MM.1S (cell line): ENCODE results near the gene PIAS3.
A peak's percentile ranks its signal among the peaks of the same experiment; 100 is the strongest.

Experiments used
- DNase-seq: peaks from one replicate; pipeline ENCODE4 v3.0.0-alpha.2; 2015
- H2AFZ ChIP-seq: fragments of 300-600 bp; sonication (generic); 2 replicates; pipeline ENCODE4 v1.6.0; 2016; ENCODE audit warnings: antibody characterized with exemption, low read length
- H3F3A ChIP-seq: fragments of 300-600 bp; sonication (generic); 2 replicates; pipeline ENCODE4 v1.6.1; 2016; ENCODE audit warnings: mild to moderate bottlenecking, antibody characterized with exemption, low read length, moderate library complexity, mixed read lengths; ENCODE audit not compliant: insufficient read depth
- H3K27ac ChIP-seq: fragments of 300-600 bp; sonication (generic); 2 replicates; pipeline ENCODE4 v1.5.1; 2016; ENCODE audit warnings: mild to moderate bottlenecking, low read length
- H3K27me3 ChIP-seq: fragments of 300-600 bp; sonication (generic); replicated peaks from 2 replicates; pipeline ENCODE4 v1.6.0; 2016; ENCODE audit warnings: low read length; ENCODE audit not compliant: insufficient read depth
- H3K36me3 ChIP-seq: fragments of 300-600 bp; sonication (generic); replicated peaks from 2 replicates; pipeline ENCODE4 v1.6.1; 2016; ENCODE audit warnings: mild to moderate bottlenecking, low read length, mixed read lengths; ENCODE audit not compliant: insufficient read depth
- H3K4me1 ChIP-seq: fragments of 300-600 bp; sonication (generic); 2 replicates; pipeline ENCODE4 v1.6.1; 2016; ENCODE audit warnings: low read length, mixed read lengths
- H3K4me2 ChIP-seq: fragments of 300-600 bp; sonication (generic); 2 replicates; pipeline ENCODE4 v1.6.0; 2016; ENCODE audit warnings: low read depth, low read length
- H3K4me3 ChIP-seq: fragments of 300-600 bp; sonication (generic); 2 replicates; pipeline ENCODE4 v1.5.1; 2016; ENCODE audit warnings: low read length, mixed read lengths
- H3K79me2 ChIP-seq: fragments of 300-600 bp; sonication (generic); 2 replicates; pipeline ENCODE4 v1.6.1; 2016; ENCODE audit warnings: mixed run types, low read length, mixed read lengths
- H3K9ac ChIP-seq: fragments of 300-600 bp; sonication (generic); 2 replicates; pipeline ENCODE4 v1.6.1; 2016; ENCODE audit warnings: low read length, mixed read lengths
- H3K9me2 ChIP-seq: fragments of 300-600 bp; sonication (generic); replicated peaks from 2 replicates; pipeline ENCODE4 v1.6.1; 2016; ENCODE audit warnings: mild to moderate bottlenecking, low read length, mixed read lengths; ENCODE audit not compliant: insufficient read depth
- H3K9me3 ChIP-seq: fragments of 300-600 bp; sonication (generic); replicated peaks from 2 replicates; pipeline ENCODE4 v1.6.1; 2016; ENCODE audit warnings: mild to moderate bottlenecking, low read length, mixed read lengths; ENCODE audit not compliant: insufficient read depth
- H4K20me1 ChIP-seq: fragments of 300-600 bp; sonication (generic); 2 replicates; pipeline ENCODE4 v1.6.1; 2016; ENCODE audit warnings: mild to moderate bottlenecking, low read length, moderate library complexity, mixed read lengths; ENCODE audit not compliant: insufficient read depth
- EZH2 ChIP-seq: fragments of 300-600 bp; sonication (generic); optimal IDR thresholded peaks from 2 replicates; pipeline ENCODE3; 2017; ENCODE audit warnings: low read depth, mild to moderate bottlenecking, antibody characterized with exemption, low read length, mixed read lengths
- EZH2phosphoT487 ChIP-seq: fragments of 300-600 bp; sonication (generic); IDR thresholded peaks from 2 replicates; pipeline ENCODE4 v1.6.1; 2018; ENCODE audit warnings: antibody characterized with exemption, low read length
- TF ChIP-seq, protein P1 (sequence below): fragments of 300-600 bp; sonication (generic); IDR thresholded peaks from 2 replicates; pipeline ENCODE4 v1.5.1; 2016; ENCODE audit warnings: antibody characterized with exemption, low read length, mixed read lengths

The PIAS3 gene

DNA sequence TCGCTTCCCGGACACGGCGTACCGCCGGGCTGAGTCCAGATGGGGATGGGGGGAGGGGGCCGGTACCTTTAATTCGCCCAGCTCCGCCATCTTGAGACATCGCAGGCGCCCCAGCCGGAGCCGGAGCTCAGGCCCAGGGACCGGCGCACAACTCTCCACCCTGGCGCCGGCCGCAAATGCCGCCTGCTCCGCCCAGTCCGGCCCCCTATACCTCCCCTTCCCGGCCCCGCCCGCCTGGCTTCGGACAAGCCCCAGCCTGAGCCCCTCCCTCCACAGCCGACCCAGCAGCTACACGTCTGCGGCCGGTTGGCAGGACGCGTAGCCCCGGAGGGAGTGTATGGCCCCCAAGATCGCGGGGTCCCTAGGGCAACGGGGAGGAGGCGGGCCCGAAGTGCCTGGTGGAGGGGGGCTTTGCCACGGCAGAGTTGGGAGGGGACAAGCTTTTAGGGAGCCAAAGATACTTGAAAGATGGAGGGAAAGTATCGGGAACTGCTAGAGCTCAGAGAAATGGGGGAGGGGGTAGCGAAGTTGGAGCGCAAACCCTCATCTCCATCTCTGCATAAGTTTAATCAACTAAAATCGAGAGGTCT is at the start of gene PIAS3:
TSS of gene PIAS3 (minus strand) at position 181 of the 590 bp plus-strand sequence. CDS start at position 90, 91 bp downstream.
- Histone ChIP-seq H3K36me3 (no peaks in the 10 kb centered on the region), H3K27me3 (peaks cover 7% of the 10 kb centered on the region; the same call in 1 of the 2 replicates), H3K4me1 (peaks cover 12% of the 10 kb centered on the region), H3K9ac (peak within 1 kb of the TSS; percentile 57), H3F3A (peaks cover 9% of the 10 kb centered on the region), H3K79me2 (peaks cover 14% of the 10 kb centered on the region), H4K20me1 (no peaks in the 10 kb centered on the region), H3K4me2 (peak within 1 kb of the TSS; percentile 94), H2AFZ (peak within 1 kb of the TSS; percentile 99), H3K9me2 (no peaks in the 10 kb centered on the region), H3K9me3 (no peaks in the 10 kb centered on the region), H3K4me3 (peak within 1 kb of the TSS; percentile 90), H3K27ac (peak within 1 kb of the TSS; percentile 33; the same call in 1 of the 2 replicates)
- TF ChIP-seq EZH2 = no peak
- TF ChIP-seq, protein P1, sequence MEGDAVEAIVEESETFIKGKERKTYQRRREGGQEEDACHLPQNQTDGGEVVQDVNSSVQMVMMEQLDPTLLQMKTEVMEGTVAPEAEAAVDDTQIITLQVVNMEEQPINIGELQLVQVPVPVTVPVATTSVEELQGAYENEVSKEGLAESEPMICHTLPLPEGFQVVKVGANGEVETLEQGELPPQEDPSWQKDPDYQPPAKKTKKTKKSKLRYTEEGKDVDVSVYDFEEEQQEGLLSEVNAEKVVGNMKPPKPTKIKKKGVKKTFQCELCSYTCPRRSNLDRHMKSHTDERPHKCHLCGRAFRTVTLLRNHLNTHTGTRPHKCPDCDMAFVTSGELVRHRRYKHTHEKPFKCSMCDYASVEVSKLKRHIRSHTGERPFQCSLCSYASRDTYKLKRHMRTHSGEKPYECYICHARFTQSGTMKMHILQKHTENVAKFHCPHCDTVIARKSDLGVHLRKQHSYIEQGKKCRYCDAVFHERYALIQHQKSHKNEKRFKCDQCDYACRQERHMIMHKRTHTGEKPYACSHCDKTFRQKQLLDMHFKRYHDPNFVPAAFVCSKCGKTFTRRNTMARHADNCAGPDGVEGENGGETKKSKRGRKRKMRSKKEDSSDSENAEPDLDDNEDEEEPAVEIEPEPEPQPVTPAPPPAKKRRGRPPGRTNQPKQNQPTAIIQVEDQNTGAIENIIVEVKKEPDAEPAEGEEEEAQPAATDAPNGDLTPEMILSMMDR = no peak
- no peak for TF ChIP-seq EZH2phosphoT487
- peak; percentile 98 for DNase-seq

DNA sequence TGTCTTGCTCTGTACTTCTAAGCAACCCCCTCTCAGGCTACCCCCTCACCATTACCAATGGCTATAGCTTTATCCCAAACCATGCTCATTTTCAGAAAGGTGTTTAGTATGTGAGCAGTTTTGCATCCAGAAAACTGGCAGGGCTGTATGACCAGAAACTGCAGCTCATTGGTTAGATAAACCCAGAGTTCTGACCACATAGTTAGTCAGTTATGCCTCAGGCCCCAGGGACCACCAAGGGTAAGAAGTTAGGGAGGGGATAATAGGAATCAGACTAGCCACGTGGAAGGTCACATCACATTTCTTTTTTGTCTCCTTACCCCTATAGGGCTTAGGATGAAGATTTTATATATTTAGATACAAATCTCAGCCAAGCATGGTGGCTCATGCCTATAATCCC is 49.8 kb upstream of the PIAS3 start:
- TF ChIP-seq EZH2 (no peak), EZH2phosphoT487 (no peak)
- TF ChIP-seq, protein P1 = no peak
- Histone ChIP-seq H3K27ac (no peak overlapping the region), H3K9ac (no peak overlapping the region), H4K20me1 (no peaks in the 10 kb centered on the region), H2AFZ (no peak overlapping the region), H3K79me2 (no peaks in the 10 kb centered on the region), H3K4me2 (no peak overlapping the region), H3F3A (no peaks in the 10 kb centered on the region), H3K9me3 (no peaks in the 10 kb centered on the region), H3K36me3 (no peaks in the 10 kb centered on the region), H3K4me1 (no peaks in the 10 kb centered on the region), H3K27me3 (no peaks in the 10 kb centered on the region), H3K4me3 (no peak overlapping the region), H3K9me2 (no peaks in the 10 kb centered on the region)
- no peak for DNase-seq

DNA sequence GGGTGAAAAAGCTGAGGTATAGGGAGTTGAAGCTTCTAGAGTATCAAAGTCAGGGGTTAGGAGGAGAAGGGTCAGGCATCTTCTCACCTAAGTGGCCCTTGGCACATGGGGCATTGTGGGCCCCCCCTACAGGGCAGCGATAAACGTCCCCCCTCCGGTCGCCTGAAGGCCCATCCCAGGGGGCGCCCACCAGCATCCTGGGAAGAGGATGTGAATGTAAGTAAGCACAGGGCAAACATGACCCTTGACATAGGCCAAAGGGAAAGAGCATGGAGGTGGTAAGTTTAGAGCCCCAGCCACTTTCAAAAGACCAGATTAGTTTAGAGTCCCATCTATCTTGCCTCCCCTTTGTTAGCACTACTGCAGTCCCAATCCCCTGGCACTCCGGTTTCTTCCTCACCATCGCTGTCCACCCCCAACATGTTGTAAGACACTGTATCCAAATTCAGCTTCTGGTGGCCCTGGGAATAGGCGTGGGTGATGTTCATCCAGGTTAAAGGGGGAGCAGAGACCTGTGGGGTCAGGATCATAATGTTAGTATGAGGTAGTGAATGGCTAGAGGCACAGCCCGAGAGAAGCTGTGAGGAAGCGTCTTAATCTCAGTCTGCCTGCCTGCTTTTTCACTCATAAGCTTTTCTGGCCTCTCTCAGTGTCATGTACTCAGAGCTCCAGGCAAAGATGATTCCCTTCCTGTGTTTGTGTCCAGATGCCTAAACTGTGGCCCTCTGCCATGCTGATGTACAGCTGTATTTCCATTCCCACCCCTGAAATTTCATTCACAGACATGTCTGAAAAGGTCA is 48.3 kb upstream of the PIAS3 start:
- Histone ChIP-seq H3K4me2 (no peak overlapping the region), H3K79me2 (no peaks in the 10 kb centered on the region)
- no peak for DNase-seq

More for the DNA sequence above, 48.3 kb upstream of the PIAS3 start:
- no peak overlapping the region for H2AFZ ChIP-seq
- no peaks in the 10 kb centered on the region for H3F3A ChIP-seq
- no peaks in the 10 kb centered on the region for H3K9me2 ChIP-seq
- H3K9ac ChIP-seq = no peak overlapping the region
- no peak overlapping the region for H3K4me3 ChIP-seq
- H3K27ac ChIP-seq = no peak overlapping the region
- no peaks in the 10 kb centered on the region for H3K9me3 ChIP-seq
- H4K20me1 ChIP-seq = no peaks in the 10 kb centered on the region
- no peaks in the 10 kb centered on the region for H3K36me3 ChIP-seq
- no peaks in the 10 kb centered on the region for H3K27me3 ChIP-seq
- no peaks in the 10 kb centered on the region for H3K4me1 ChIP-seq
- no peak for TF ChIP-seq EZH2
- TF ChIP-seq, protein P1 = no peak
